Neuronal stem cell (in vitro differentiated cells): ENCODE results near the gene MFSD6L. TPM values are rescaled to one million over a fixed set of nuclear protein-coding genes. Genes with fewer than 3 reads are reported as not detected.

Source experiments
- DNase-seq: peaks from one replicate; pipeline ENCODE4 v3.0.0-alpha.2; 2013; ENCODE audit warnings: low spot score
- H2AFZ ChIP-seq: one replicate; pipeline ENCODE4 v1.6.1; 2013; ENCODE audit warnings: mild to moderate bottlenecking, low read length, inconsistent platforms
- H2AK5ac ChIP-seq: 2 replicates; pipeline ENCODE4 v1.6.1; 2013; ENCODE audit warnings: low read depth, mild to moderate bottlenecking, inconsistent platforms, low read length, moderate library complexity, mixed read lengths
- H2BK120ac ChIP-seq: 2 replicates; pipeline ENCODE4 v1.6.1; 2013; ENCODE audit warnings: low read depth, mild to moderate bottlenecking, inconsistent platforms, low read length, moderate library complexity, mixed read lengths
- H2BK12ac ChIP-seq: one replicate; pipeline ENCODE4 v1.6.1; 2013; ENCODE audit warnings: low read length, inconsistent platforms
- H2BK15ac ChIP-seq: 2 replicates; pipeline ENCODE4 v1.6.1; 2013; ENCODE audit warnings: mild to moderate bottlenecking, low read length, inconsistent platforms, mixed read lengths
- H2BK5ac ChIP-seq: one replicate; pipeline ENCODE4 v1.6.1; 2013; ENCODE audit warnings: inconsistent platforms, mild to moderate bottlenecking, low read length, moderate library complexity
- H3K14ac ChIP-seq: one replicate; pipeline ENCODE4 v1.6.1; 2013; ENCODE audit warnings: low read length, inconsistent platforms
- H3K18ac ChIP-seq: 2 replicates; pipeline ENCODE4 v1.6.1; 2013; ENCODE audit warnings: low read length, inconsistent platforms
- H3K23ac ChIP-seq: 2 replicates; pipeline ENCODE4 v1.6.1; 2013; ENCODE audit warnings: low read depth, mild to moderate bottlenecking, mixed read lengths, low read length, inconsistent platforms; ENCODE audit not compliant: poor library complexity
- H3K27ac ChIP-seq: replicated peaks from 3 replicates; pipeline ENCODE4 v1.5.1; 2013; ENCODE audit warnings: low read length, inconsistent platforms
- H3K27me3 ChIP-seq, 3 experiments: 2 replicates each; pipeline ENCODE4 v1.6.1; 2013; ENCODE audit warnings: low read length in 3 of 3, mild to moderate bottlenecking in 2 of 3, inconsistent platforms in 1 of 3, low read depth in 1 of 3, mixed read lengths in 1 of 3, moderate library complexity in 1 of 3; ENCODE audit not compliant: control insufficient read depth in 3 of 3, insufficient read depth in 3 of 3
- H3K36me3 ChIP-seq, 2 donors: replicated peaks in 1 of 2; 2 replicates each; pipeline ENCODE4 v1.6.1; 2013; ENCODE audit warnings: low read length in 2 of 2; ENCODE audit not compliant: control insufficient read depth in 2 of 2, insufficient read depth in 2 of 2
- H3K4ac ChIP-seq: 2 replicates; pipeline ENCODE4 v1.6.1; 2013; ENCODE audit warnings: inconsistent platforms, mild to moderate bottlenecking, low read length, moderate library complexity
- H3K4me1 ChIP-seq, 2 donors: 1 replicate in 1 of 2; 2 replicates in 1 of 2; pipeline ENCODE4 v1.6.1; 2013; ENCODE audit warnings: low read length in 2 of 2, low read depth in 1 of 2; ENCODE audit not compliant: control insufficient read depth in 2 of 2, insufficient read depth in 1 of 2
- H3K4me2 ChIP-seq: one replicate; pipeline ENCODE4 v1.6.1; 2013; ENCODE audit warnings: mild to moderate bottlenecking, low read length, inconsistent platforms; ENCODE audit not compliant: insufficient read depth, poor library complexity, severe bottlenecking
- H3K4me3 ChIP-seq, 2 donors: 2 replicates each; pipeline ENCODE4 v1.5.1; 2013; ENCODE audit warnings: low read length in 2 of 2, mild to moderate bottlenecking in 2 of 2, inconsistent platforms in 1 of 2, moderate library complexity in 1 of 2
- H3K79me1 ChIP-seq: one replicate; pipeline ENCODE4 v1.6.1; 2013; ENCODE audit warnings: low read depth, mild to moderate bottlenecking, inconsistent platforms, low read length, moderate library complexity
- H3K9ac ChIP-seq: one replicate; pipeline ENCODE4 v1.6.1; 2013; ENCODE audit warnings: mild to moderate bottlenecking, low read depth, low read length, inconsistent platforms; ENCODE audit not compliant: poor library complexity
- H3K9me3 ChIP-seq, 2 donors: replicated peaks in 1 of 2; 2 replicates each; pipeline versions ENCODE3 to v1.6.1; 2013; ENCODE audit warnings: low read length in 2 of 2, mild to moderate bottlenecking in 2 of 2, inconsistent platforms in 1 of 2, low read depth in 1 of 2, mixed read lengths in 1 of 2, moderate library complexity in 1 of 2; ENCODE audit not compliant: control insufficient read depth in 2 of 2, insufficient read depth in 1 of 2
- H4K8ac ChIP-seq: one replicate; pipeline ENCODE4 v1.6.1; 2013; ENCODE audit warnings: low read depth, mild to moderate bottlenecking, inconsistent platforms, low read length, moderate library complexity
- H4K91ac ChIP-seq: one replicate; pipeline ENCODE4 v1.6.1; 2013; ENCODE audit warnings: low read length, low read depth, mild to moderate bottlenecking, inconsistent platforms; ENCODE audit not compliant: poor library complexity
- WGBS, 2 donors: extraction: QIAGEN DNeasy Blood & Tissue Kit; methylation state at CpG; one replicate each; pipeline ENCODE4 v1.1.7; 2013; ENCODE audit warnings: missing lambda C conversion rate in 2 of 2, mixed read lengths in 1 of 2; ENCODE audit not compliant: insufficient read length in 2 of 2, insufficient replicate concordance in 1 of 2; ENCODE audit errors: extremely low coverage in 2 of 2; 5-methylcytosine and 5-hydroxymethylcytosine counted together
- polyA plus RNA-seq, 2 experiments: library from polyadenylated mRNA; stranded (reverse); fragments of 200-250 nt; gene quantifications; one replicate each; pipeline ENCODE4 v1.2.3, GENCODE V29; 2013

The MFSD6L gene, protein sequence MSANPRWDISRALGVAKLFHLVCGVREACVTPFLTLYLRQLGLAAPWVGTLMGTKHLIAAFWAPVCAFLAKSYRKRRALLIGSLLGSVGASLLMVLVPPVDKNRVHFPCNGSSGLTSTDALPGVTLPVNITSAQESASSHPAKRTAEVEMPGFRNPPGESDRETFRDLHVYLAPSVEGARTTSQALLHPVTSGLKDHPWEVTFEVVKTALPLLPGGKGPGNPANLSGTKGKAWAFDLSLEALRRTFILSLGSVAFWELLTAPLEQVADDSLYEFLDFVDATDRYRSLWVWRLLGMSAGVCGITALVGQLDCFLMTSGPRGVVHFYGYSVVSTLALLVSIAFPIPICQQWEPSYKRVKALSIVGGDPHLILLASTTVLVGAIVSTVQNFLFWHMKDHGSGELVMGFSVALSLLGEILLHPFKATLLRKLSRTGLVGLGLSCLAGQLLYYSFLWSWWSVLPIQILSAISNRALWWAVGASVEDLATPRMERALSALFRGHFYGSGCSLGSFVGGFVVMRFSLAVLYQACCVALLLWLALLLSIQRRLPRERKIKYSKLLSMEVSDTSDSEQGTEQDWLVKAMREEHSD
- not detected for polyA plus RNA-seq (2013, experiment 1 of 2)
- not detected for polyA plus RNA-seq (2013, experiment 2 of 2)

- H4K8ac ChIP-seq = no peak within 1 kb of the TSS
- peaks cover 0 to 9% of the 10 kb centered on the region in 2 donors for H3K4me1 ChIP-seq
- H2AFZ ChIP-seq = no peak within 1 kb of the TSS
- DNase-seq = no peak
- H3K14ac ChIP-seq = no peak within 1 kb of the TSS
- peak within 1 kb of the TSS; percentile 66 for H3K23ac ChIP-seq
- no peaks in the 10 kb centered on the region for H3K36me3 ChIP-seq
- no peak within 1 kb of the TSS for H3K27ac ChIP-seq
- peak within 1 kb of the TSS; percentile 26 for H2BK15ac ChIP-seq
- peak within 1 kb of the TSS; percentile 57 for H2BK120ac ChIP-seq
- no peak within 1 kb of the TSS for H4K91ac ChIP-seq
- H2AK5ac ChIP-seq = peak within 1 kb of the TSS; percentile 73
- peak within 1 kb of the TSS; percentile 61 for H3K18ac ChIP-seq
- peaks cover 3% of the 10 kb centered on the region for H3K79me1 ChIP-seq
- no CpG with 5 or more reads among the region's 62 CpGs for WGBS, 2 donors
- H3K27me3 ChIP-seq = peaks cover 3 to 64% (median 19%) of the 10 kb centered on the region in 3 experiments
- H2BK12ac ChIP-seq = peak within 1 kb of the TSS; percentile 6
- H3K4me3 ChIP-seq = peak within 1 kb of the TSS in 1 of 2 donors; percentile 65
- H3K9me3 ChIP-seq = peaks cover 0 to 4% of the 10 kb centered on the region in 2 donors
- H3K4ac ChIP-seq = no peak within 1 kb of the TSS
- H3K4me2 ChIP-seq = peak within 1 kb of the TSS; percentile 56
- no peak within 1 kb of the TSS for H2BK5ac ChIP-seq
- H3K9ac ChIP-seq = peak within 1 kb of the TSS; percentile 3
Observed at GRCh38 chr17:8798846-8799569, at the start of gene MFSD6L. Gene MFSD6L (minus strand): TSS chr17:8799365. CDS start chr17:8799120, 245 bp downstream.

- no peaks in the 10 kb centered on the region for H3K36me3 ChIP-seq
- no peak overlapping the region for H3K14ac ChIP-seq
- H3K4me2 ChIP-seq = no peak overlapping the region
- H3K79me1 ChIP-seq = no peaks in the 10 kb centered on the region
- H3K9me3 ChIP-seq = no peaks in the 10 kb centered on the region
- no peaks in the 10 kb centered on the region for H3K27me3 ChIP-seq
- H3K4me1 ChIP-seq = peaks cover 0 to 3% of the 10 kb centered on the region in 2 donors
- no peak overlapping the region for H4K8ac ChIP-seq
- H2BK5ac ChIP-seq = no peak overlapping the region
- H2BK12ac ChIP-seq = no peak overlapping the region
- no peak overlapping the region for H3K9ac ChIP-seq
- no peak overlapping the region for H2AK5ac ChIP-seq
- no peak overlapping the region for H3K18ac ChIP-seq
- H3K27ac ChIP-seq = no peak overlapping the region
- H3K23ac ChIP-seq = no peak overlapping the region
- H2BK15ac ChIP-seq = no peak overlapping the region
- no peak overlapping the region for H3K4me3 ChIP-seq
- no peak overlapping the region for H3K4ac ChIP-seq
- no CpG with 5 or more reads among the region's 2 CpGs for WGBS, 2 donors
- H2AFZ ChIP-seq = no peak overlapping the region
- no peak overlapping the region for H2BK120ac ChIP-seq
- DNase-seq = no peak
- no peak overlapping the region for H4K91ac ChIP-seq
Observed at GRCh38 chr17:8847891-8848290, 48.7 kb upstream of the MFSD6L start.

GRCh38 chr17:8846768-8847211 is 47.6 kb upstream of the MFSD6L start:
- H3K4ac ChIP-seq = no peak overlapping the region
- no peak overlapping the region for H2BK120ac ChIP-seq
- no peaks in the 10 kb centered on the region for H3K36me3 ChIP-seq
- no peaks in the 10 kb centered on the region for H3K79me1 ChIP-seq
- H3K4me1 ChIP-seq = peaks cover 0 to 3% of the 10 kb centered on the region in 2 donors
- DNase-seq = peak; percentile 27
- H3K23ac ChIP-seq = no peak overlapping the region
- no peak overlapping the region for H2BK12ac ChIP-seq
- H3K9me3 ChIP-seq = no peaks in the 10 kb centered on the region
- H2AFZ ChIP-seq = peak overlapping the region; percentile 80
- H3K14ac ChIP-seq = no peak overlapping the region
- H4K91ac ChIP-seq = no peak overlapping the region
- no peak overlapping the region for H2BK15ac ChIP-seq
- no peak overlapping the region for H2BK5ac ChIP-seq
- no peak overlapping the region for H2AK5ac ChIP-seq
- no peak overlapping the region for H4K8ac ChIP-seq
- H3K27me3 ChIP-seq = no peaks in the 10 kb centered on the region
- H3K27ac ChIP-seq = no peak overlapping the region
- no peak overlapping the region for H3K4me3 ChIP-seq
- no peak overlapping the region for H3K18ac ChIP-seq
- H3K4me2 ChIP-seq = no peak overlapping the region
- no peak overlapping the region for H3K9ac ChIP-seq
